ACHN (cell line): ENCODE measurements around the gene GRK2.
"Not testable (repeated sequence)": the region's sequence is repeated elsewhere in the genome, so short reads cannot be mapped to it uniquely, and the experiment has no call there.

ENCODE experiments used
- DNase-seq: peaks from one replicate; pipeline ENCODE4 v3.0.0-alpha.2; 2015
- in situ Hi-C: cut with HindIII; loops from 2 replicates; pipeline ENCODE4 v1.10.0; 2017; ENCODE audit warnings: low sequenced_read_pairs, low pct_ligation_motif_present, low pct_unique_long_range_greater_than_20kb

The GRK2 gene

DNA sequence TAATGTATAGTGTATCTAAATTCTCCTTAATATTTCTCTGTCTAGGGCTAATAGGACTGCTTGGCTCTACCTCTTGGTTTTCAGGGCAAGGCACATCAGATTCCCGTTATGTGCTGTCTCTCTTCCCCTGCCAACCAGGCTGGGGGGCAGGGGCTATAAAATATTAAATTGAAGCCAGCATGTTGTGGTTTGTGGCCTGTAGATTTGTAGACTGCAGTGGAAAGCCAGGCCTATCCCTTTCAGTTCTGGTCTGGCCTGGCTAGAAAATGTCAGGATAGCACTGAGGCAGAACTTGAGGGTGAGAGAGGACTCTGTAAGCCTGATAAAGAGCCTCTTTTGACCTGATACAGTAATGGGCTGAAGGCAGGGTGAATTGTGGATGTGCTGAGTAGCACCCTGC, 14.4 kb upstream of the GRK2 start:
- DNase-seq = no peak
- in situ Hi-C loops = no loop called here

DNA sequence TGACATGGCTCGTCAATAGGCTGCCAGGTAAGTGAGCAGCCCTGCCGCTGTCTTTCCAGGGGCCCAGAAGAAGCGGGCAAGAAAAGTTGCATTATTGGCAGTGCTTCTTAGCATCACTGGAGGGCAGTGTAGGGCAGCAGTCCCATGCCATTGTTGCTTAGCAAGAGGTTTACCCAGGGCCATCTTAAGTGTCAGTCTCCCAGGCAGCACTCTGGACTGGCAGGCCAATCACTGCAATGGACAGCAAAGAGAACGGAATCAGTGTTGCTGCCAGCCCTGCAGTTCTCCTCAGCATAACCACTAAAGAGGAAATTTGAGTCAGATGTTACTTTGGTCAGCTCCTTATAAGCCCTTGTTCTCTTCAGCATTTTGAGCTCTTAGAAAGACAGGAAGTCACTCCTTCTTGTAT, 13.4 kb upstream of the GRK2 start:
- in situ Hi-C loops = no loop called here
- DNase-seq = peak; percentile 55

DNA sequence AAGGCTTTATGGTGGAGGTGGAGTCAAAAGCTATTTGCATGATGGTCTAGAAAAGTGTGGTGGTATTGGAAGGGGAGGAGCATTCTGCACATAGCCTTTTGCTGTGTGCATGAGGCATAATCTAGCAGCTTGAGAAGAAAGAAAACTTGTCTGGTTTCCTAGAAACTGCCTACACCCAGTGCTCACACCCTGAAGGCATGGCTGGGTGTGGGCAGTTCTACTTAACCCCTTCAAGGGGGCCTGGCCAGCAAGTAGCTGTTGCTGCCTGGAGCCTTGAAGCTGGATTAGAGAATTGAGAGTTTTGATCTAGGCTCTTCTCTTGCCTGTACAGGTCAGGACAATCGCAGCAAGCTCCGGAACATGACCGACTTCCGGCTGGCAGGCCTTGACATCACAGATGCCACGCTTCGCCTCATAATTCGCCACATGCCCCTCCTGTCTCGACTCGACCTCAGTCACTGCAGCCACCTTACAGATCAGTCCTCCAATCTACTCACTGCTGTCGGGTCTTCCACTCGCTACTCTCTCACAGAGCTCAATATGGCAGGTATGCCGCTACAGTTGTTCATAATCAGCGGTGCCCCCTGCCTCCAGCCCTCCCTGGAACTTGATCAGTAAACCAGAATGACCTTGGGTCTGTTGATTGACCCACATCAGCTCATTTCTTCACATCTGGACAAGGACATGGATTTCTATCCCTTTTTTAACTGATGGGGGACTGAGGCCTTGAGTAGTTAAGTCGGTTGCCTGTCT, 12.2 kb upstream of the GRK2 start:
- in situ Hi-C loops = no loop called here
- DNase-seq = no peak

DNA sequence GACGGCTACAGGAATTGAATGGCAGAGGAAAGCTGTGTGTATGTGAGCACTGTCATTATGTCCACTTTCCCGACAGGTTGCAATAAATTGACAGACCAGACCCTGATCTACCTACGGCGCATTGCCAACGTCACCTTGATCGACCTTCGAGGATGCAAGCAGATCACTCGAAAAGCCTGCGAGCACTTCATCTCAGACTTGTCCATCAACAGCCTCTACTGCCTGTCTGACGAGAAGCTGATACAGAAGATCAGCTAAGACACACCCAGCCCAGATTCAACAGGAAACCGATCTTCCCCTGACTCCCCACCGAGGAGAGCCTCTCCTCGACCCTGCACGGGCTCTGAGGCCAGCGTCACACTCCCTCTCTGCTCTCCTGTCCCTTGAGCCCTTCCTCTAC, 11.5 kb upstream of the GRK2 start:
- no peak for DNase-seq
- in situ Hi-C loops = no loop called here

DNA sequence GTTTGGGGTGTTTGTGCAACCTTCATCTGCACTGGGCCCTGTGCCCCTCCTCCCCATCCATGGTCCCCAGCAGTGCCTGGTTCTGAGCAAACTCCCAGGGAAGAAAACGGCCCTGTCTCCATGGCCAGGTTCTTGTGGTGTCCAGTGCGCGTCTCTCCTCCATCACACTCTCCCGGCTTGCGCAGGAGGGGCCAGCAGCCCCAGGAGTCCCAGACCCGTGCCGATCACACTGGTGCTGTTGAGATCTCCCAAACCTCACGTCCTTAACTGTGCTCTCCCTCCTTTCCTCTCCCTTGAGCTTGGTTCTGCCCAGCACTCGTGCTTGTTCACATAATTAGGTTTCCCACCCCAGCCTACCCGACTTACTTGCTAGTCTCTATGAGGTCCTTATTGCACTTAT, 10.9 kb upstream of the GRK2 start:
- no peak for DNase-seq
- in situ Hi-C loops = no loop called here

DNA sequence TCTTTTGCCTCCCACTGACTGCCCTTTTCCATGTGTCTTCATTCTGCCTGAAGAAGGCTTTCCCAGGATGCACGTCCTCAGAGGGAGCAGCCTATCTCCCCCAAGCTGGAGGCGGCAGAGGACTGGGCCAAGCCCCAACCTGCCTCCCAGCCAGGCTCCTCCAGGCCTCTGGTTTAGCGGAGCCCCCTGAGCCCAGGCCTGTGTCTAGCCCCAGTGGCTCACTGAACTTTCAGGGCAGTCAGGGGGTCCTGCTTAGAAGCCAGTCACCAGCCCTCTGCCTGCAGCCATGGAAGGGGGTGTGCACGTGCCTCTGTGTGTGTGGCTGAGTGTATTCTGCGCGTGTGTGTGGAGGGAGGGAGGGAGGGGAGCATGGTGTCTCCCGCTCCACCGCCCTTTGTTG, 10.4 kb upstream of the GRK2 start:
- DNase-seq = no peak
- in situ Hi-C loops = no loop called here

DNA sequence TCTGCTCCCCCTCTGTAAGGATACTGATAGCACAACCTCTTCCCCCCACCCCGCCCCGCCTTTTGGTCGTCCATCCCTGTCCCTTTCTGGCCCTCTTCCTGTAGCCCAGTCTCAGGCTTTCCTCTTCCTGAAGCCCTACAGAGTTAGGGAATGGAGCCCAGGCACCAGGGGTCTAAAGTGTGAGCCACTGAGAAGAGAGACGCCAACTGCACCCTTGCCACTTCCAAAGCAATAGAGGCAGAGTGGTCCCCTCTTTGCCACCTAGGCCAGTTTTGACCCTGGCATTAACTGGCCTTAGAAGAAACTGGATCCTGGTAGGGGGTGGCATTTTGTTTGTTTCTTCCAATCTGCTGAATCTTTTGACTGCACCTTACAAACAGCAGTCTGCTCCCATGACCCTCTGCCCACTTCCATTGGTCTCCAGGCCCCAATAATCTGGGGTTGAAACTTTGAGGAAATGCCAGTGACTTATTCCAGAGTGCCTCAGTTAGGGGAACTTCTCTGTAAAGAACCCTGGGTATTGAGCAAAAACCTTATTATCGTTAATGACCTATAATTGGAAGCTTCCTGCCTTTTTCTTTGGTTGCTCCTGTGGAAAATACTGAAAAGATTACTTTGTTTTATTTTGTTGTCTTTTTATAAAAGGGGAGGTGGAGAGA, 9.7 kb upstream of the GRK2 start:
- in situ Hi-C loops = no loop called here
- no peak for DNase-seq

DNA sequence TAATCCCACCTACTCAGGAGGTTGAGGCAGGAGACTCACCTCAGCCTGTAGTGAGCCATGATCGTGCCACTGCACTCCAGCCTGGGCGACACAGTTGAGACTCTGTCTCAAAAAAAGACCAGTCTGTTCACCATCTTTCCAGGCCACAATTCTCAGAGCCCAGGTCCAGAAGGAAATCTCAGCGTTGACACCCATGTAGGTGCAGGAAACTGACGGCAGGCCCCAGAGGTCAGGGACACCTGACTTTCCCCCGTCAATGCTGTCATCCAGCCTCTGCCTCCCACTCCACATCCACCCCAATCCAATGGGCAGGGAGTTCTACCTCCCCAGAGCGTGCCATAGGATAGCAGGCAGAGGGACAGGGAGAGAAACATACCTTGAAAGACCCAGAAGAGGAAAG, 5.9 kb upstream of the GRK2 start:
- in situ Hi-C loops = no loop called here
- no peak for DNase-seq

DNA sequence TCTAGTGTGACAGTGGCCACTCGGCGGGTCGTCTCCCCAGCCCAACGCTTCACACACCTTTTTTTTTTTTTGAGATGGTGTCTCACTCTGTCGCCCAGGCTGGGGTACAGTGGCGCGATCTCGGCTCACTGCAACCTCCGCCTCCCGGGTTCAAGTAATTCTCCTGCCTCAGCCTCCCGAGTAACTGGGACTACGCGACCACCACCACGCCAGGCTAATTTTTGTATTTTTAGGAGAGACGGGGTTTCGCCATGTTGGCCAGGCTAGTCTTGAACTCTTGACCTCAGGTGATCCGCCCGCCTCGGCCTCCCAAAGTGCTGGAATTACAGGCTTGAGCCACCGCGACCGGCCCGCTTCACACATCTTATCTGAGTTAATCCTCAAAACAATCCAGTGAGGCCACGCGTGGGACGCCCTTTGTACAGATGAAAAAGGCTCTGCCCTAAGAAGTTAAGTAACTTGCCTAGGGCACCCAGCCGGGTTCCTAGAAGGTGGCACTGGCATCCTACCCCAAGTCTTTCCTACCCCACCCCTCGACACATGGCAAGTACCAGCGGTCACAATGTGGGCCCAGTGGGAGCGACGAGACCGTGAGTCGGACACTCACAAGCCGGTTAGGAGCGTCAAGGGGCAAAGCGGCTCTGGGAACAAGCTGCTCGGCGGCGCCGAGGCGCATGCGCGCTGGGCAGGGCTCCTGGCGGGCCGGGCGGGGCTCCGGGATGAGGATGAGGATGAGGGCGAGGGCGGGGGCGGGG, 5.2 kb upstream of the GRK2 start:
- peak; percentile 12 for DNase-seq
- in situ Hi-C loops = not testable (repeated sequence)

DNA sequence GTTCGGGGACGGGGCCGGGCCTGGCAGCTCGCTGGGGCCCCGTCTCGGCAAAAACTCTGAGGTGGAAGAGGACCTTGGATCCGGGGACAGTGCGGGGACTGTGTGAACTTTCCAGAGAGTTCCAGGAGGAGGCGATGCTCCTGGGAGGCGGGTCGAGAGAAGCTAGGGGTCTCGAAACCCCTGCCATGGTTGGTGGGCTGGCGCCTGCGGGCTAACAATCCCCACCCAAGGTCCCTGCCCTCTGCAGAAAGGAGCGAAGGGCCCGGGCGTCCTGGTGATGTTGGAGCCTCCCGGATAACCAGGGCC, 4.7 kb upstream of the GRK2 start:
- in situ Hi-C loops = no loop called here
- no peak for DNase-seq

DNA sequence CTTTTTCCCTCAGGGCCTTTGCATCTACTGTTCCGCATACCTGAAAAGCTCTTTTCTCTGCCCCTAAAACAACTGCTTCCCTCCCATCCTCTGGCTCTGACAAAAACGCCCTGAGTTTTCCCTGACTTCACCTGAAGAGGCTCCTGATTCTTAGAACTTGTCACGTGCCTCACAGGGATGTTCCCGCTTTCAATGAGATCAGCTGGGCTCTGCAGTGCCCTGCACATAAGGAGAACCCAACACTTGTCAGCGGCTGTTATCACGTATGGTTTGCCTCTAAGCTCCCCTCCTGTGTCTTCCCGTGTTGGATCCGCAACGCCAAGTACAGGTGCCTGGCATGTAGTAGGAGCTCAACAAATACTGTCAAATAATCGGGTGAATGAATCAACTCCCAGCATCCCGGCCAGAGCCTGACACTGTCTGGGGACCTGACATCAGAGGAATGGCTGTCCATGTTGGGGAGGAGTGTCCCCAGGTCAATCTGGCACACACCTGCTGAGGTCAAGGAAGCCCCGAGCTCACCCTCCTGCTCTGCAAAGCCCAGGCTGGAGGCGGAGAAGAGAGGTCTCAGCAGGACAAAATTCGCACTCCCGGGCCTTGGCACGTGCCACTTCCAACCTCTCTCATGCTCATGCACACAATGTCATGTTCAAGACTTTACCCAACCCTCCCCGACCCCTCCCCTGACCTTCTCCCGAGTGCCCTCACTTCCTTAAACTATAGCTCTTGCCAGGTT, 4.2 kb upstream of the GRK2 start:
- in situ Hi-C loops = no loop called here
- no peak for DNase-seq

DNA sequence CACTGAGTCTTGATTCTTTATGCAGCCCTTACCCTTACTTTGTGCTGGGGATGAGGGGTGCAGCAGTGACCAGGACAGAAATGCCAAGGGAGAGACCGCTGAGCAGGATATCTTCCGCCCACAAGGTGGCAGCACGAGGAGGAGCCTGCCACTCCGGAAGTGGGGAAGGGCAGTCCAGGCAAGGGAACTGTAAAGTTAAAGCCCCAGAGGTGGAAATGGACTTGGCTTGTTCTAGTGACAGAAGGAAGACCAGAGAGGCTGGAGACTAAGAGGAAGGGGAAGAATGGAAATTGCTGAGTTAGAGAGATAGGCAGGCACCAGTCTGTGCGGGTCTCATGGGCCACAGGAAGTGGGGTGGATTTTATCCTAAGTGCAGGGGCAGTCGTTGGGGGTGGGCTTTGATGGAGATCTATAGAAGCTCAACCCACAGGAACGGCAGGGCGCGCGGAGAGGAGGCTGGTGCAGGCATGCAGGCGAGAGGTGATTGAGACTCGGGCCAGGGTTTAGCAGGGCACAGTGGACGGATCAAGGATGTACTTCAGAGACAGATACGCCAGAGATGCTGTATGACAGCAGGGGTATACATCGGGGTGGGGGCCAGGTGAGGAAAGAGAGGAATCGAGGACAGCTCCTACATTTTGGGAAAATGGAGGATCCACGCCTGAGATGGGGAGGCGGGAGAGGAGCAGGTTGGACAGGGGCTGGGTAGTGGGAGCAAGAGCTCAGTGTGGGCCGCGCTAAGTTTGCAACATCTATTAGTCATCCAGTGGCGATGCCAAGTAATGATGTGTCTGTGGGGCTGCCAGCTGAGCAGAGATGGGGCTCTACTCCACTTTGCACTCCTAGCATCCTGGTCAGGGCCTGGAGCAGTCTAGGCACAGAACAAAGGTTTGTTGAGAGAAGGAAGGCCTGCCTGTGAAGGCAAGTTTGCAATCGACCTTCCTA, 3.3 kb upstream of the GRK2 start:
- DNase-seq = peak; percentile 80
- in situ Hi-C loops = no loop called here

DNA sequence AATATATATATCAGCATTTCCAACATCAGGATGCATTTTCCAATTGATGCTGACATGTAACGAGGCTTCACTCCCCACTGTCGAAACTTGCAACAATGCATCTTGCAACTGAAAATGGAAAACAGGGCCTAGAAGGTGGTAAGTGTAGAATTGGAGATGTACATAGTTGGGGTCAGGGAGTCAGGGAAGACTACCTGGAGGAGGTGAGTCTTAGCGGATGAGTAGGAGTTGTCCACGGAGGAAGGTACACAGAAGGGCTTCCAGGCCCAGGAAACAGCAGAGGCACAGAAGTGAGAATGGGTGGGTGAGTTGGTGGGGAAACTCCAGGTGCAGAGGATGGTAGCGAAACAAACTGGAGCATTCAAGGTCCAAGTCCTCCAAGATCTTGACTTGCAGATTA, 2.0 kb upstream of the GRK2 start:
- no peak for DNase-seq
- in situ Hi-C loops = no loop called here

DNA sequence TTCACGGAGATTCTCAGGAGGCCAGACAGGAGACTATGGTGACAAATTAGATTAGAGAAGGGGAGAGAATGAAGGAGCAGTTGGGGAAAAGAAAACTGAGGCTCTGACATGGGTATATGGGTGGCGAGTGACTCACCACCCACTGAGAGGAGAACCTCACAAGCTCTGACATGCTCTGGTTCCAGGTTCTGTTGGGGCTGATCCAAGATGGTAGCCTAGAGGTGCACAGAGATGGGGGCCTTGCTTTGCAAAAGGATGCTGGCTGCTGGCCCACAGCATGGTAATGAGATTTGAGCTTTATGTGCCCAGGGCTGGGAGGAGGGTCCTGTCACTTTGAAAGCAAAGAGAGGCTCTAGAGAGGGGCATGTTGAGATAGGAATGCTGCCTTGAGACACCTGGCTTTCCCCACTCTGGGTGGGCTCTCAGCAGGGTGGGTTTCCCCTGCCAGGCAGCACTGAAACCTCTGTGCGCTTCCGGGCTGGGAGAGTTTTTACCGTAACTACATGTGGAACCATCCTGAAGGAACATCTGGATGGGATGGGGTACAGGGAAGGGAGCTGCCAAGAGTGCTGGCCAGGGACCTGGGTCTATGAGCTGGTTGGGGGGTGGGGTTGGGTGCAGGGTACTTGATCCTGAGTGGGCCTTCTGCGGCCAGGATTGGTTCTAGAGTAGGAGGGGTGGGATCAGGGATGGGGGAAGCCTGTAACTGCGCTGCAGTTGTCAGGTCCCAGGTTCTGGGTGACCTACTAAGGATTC, 1.2 kb upstream of the GRK2 start:
- no peak for DNase-seq
- in situ Hi-C loops = no loop called here

DNA sequence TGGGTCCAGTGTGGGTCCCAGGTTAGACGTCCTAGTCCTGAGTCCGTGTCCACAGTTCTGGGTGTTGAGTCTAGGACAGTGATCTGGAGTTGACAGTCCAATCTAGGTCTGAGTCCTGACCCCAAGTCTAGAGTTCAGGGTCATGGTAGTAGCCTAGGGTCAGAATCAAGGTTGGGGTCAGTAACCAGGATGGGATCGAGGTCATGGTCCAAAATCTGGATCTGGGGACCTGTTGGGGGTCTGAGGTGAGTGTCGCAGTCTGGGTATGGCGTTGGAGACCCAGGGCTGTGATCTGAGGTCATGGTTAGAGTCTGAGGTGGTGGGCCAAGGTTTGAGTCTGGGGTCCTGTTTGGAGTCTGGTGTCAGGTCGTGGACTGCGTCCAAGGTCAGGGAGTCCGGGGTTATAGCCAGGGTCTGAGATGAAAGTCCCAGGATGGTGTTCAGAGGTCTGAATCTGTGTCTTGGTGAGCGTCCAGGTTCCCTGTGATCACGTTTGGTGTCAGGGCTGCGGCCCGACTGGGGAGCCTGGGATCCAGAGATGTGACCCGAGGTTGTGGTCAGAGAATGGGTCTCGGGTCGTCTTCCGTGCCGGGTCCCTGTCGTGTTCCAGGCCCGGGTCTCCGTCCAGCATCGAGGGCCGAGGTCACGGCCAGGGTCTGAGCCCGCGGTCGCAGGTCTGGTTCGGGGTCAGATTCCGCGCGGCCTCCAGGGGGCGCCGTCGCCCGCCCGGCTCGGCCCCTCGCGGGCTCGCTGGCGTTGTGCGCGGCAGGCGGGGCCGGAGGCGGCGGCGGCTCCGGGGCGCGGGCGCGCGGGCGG, 432 bp upstream of the GRK2 start:
- in situ Hi-C loops = no loop called here
- peak; percentile 62 for DNase-seq

DNA sequence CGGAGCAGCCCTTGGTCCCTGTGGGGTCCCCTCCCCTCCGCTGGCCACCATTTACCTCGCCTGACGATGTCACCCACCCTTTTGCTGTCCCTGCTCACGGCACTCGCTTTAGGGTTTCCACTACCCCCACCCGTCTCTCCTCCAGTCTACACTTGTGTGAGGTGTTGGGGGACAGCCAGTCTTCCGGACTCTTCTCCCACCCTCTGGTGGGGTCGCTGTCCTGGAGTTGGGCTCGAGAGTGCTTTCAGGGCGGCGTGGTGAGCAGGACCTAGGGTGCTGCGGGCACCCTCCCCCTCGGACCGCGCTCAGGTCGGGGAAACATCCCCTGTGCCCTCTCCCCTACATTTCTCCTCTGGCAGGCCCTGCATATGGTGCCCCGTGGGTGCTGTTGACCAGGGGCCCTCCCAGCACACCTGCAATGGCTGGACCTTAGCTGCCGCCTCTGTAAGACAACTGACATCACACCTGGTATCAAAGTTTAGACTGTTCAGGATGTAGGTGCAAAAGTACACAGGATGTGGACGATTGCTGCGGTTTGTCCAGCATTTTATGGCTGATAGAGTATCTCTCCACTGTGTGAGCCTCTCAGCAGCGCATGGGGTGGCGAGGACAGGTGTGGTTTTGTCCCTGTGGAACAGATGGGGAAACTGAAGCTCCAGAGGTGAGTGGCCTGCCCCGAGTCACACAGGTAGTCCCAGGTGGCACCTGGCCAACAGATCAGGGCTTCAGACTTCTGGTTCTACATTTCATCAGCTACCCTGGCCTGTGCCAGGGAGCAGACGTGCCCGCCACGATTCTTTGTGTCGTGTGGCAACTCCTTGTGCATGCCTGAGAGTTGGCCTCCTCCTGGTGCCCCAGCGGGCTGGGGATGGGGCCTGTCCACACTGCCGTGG, 1.2 kb downstream of the GRK2 start:
- no peak for DNase-seq
- in situ Hi-C loops = no loop called here
